ENCODE data around the gene PER2. TPM values are rescaled to one million over a fixed set of nuclear protein-coding genes. Genes with fewer than 3 reads are reported as not detected.

Gene PER2
- total and polyA plus RNA-seq, 2 of the 13 experiments (the other 11 are each of a cell fraction or from before 2014, with no cell fraction given): 5.1 to 9.4 TPM

GRCh38 chr2:238203094-238203972 lies 85.1 kb downstream of the PER2 start, which contains the start of gene ILKAP (continued):
- TF ChIP-seq ZBTB33 (CRISPR knock-in tag; IDR thresholded peaks at IDR 0.05): no peak
- TF ChIP-seq, protein P1, sequence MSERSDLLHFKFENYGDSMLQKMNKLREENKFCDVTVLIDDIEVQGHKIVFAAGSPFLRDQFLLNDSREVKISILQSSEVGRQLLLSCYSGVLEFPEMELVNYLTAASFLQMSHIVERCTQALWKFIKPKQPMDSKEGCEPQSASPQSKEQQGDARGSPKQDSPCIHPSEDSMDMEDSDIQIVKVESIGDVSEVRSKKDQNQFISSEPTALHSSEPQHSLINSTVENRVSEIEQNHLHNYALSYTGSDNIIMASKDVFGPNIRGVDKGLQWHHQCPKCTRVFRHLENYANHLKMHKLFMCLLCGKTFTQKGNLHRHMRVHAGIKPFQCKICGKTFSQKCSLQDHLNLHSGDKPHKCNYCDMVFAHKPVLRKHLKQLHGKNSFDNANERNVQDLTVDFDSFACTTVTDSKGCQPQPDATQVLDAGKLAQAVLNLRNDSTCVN (CRISPR knock-in tag; IDR thresholded peaks at IDR 0.05; ENCODE audit: borderline replicate concordance): no peak; the same call in 1 of the 2 replicates
- TF ChIP-seq ZNF558 (CRISPR knock-in tag; IDR thresholded peaks at IDR 0.05; ENCODE audit: borderline replicate concordance): no peak; the same call in 1 of the 2 replicates
- TF ChIP-seq RFXANK (CRISPR knock-in tag; IDR thresholded peaks at IDR 0.05): no peak
- TF ChIP-seq, protein P2, sequence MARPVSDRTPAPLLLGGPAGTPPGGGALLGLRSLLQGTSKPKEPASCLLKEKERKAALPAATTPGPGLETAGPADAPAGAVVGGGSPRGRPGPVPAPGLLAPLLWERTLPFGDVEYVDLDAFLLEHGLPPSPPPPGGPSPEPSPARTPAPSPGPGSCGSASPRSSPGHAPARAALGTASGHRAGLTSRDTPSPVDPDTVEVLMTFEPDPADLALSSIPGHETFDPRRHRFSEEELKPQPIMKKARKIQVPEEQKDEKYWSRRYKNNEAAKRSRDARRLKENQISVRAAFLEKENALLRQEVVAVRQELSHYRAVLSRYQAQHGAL (CRISPR knock-in tag; IDR thresholded peaks at IDR 0.05; ENCODE audit: not compliant biosample characterization): no peak
- TF ChIP-seq ZNF160 (CRISPR knock-in tag; IDR thresholded peaks at IDR 0.05): no peak; the same call in 1 of the 2 replicates
- TF ChIP-seq NCOA2 (CRISPR knock-in tag; IDR thresholded peaks at IDR 0.05): no peak
- no peak; the same call in 1 of the 2 replicates for TF ChIP-seq ZNF501 (CRISPR knock-in tag; IDR thresholded peaks at IDR 0.05)
- TF ChIP-seq ZZZ3 (CRISPR knock-in tag; IDR thresholded peaks at IDR 0.05; ENCODE audit: borderline replicate concordance): no peak
- TF ChIP-seq MED8 (CRISPR knock-in tag; IDR thresholded peaks at IDR 0.05; ENCODE audit: insufficient replicate concordance): no peak
- peak; percentile 79 for TF ChIP-seq PHF5A (CRISPR knock-in tag; IDR thresholded peaks at IDR 0.05; ENCODE audit: low read depth, unreplicated experiment)
- no peak for TF ChIP-seq SOX6 (IDR thresholded peaks at IDR 0.05)
- TF ChIP-seq SOX6 (CRISPR knock-in tag; IDR thresholded peaks at IDR 0.05): no peak
- no peak for TF ChIP-seq ZNF660 (CRISPR knock-in tag; IDR thresholded peaks at IDR 0.05; ENCODE audit: borderline replicate concordance, low read depth)
- TF ChIP-seq GFI1 (CRISPR knock-in tag; IDR thresholded peaks at IDR 0.05; ENCODE audit: borderline replicate concordance): no peak; the same call in 1 of the 2 replicates
- no peak for TF ChIP-seq FOXP4 (CRISPR knock-in tag; IDR thresholded peaks at IDR 0.05)
- no peak for TF ChIP-seq ZNF761 (CRISPR knock-in tag; conservative IDR thresholded peaks at IDR 0.05)
- TF ChIP-seq ZNF788 (CRISPR knock-in tag; IDR thresholded peaks at IDR 0.05; ENCODE audit: borderline replicate concordance): no peak; the same call in 1 of the 2 replicates
- TF ChIP-seq ZNF30 (CRISPR knock-in tag; IDR thresholded peaks at IDR 0.05): no peak
- TF ChIP-seq NFE2 (CRISPR knock-in tag; IDR thresholded peaks at IDR 0.05): no peak
- TF ChIP-seq ZNF773 (CRISPR knock-in tag; IDR thresholded peaks at IDR 0.05; ENCODE audit: borderline replicate concordance): no peak
- TF ChIP-seq GMEB2 (CRISPR knock-in tag; IDR thresholded peaks at IDR 0.05; ENCODE audit: low read depth): no peak
